ENCODE data around the gene STPG1. TPM values are rescaled to one million over a fixed set of nuclear protein-coding genes. Genes with fewer than 3 reads are reported as not detected.

The STPG1 gene
- total RNA-seq, 1 donor from 2014 or later, result 1.9 TPM

- DNase-seq, result no peak
Measured at GRCh38 chr1:24392982-24393650, 20.5 kb downstream of the STPG1 start.

GRCh38 chr1:24392604-24392946 lies 21.0 kb downstream of the STPG1 start:
- no peak for DNase-seq

GRCh38 chr1:24391882-24392603 lies 21.5 kb downstream of the STPG1 start:
- DNase-seq, result no peak

DNA sequence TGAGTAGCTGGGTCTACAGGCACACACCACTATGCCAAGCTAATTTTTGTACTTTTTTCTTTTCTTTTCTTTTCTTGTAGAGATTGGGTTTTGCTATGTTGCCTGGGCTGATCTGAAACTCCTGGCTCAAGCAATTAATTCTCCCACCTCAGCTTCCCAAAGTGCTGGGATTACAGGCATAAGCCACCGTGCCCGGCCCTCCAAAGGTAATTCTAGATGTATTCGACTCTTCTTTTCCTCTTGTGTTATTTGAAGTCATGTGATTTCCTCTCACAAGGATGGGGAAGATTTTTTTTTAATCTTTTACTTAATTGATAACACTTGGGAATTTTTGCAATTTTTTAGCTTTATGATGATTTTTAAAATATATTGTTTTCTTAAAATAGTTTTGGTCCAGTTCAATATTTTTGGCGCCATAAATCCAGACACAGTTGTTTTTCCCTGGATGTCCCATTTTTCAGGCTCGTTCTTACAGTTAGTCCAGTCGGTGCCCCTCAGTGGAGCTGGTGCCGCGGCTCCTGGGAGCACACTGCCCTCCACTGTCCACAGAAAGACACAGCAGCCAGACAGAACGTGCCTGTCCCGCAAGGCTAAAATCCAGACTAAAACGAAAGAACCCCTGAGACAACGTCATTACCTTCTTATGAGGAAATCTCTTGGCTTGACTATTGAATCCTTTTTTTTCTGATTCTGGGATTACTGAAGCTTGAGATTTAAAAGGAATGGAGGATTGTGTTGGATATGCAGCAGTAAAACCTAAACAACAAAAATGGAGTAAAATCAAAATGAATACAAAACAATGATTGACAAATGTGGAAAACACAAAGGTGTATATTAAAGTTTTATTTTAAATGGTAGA lies 22.4 kb downstream of the STPG1 start:
- DNase-seq, result peak; percentile 64

DNA sequence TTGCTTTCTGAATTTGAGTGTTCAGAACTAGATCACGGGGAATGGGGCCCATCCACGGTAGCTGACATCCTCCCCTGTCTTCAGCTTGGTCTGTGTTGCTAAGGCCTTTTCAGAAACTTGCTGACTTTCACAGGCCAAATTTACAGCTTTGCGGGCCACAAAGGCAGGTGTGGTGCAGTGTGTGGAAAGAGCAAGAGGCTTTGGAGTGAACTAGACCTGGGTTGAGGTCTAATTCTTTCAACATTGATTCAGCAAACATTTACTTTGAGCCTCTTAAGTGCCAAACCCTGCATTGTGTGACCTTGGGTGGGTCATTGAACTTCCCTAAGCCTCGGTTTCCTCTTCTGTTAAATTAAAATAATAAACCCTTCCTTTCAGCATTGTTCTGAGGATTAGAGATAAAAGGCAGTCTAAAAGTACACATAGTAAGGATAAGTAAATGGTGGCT lies 24.3 kb downstream of the STPG1 start:
- DNase-seq, result no peak

GRCh38 chr1:24388331-24388885 lies 25.2 kb downstream of the STPG1 start:
- no peak for DNase-seq

DNA sequence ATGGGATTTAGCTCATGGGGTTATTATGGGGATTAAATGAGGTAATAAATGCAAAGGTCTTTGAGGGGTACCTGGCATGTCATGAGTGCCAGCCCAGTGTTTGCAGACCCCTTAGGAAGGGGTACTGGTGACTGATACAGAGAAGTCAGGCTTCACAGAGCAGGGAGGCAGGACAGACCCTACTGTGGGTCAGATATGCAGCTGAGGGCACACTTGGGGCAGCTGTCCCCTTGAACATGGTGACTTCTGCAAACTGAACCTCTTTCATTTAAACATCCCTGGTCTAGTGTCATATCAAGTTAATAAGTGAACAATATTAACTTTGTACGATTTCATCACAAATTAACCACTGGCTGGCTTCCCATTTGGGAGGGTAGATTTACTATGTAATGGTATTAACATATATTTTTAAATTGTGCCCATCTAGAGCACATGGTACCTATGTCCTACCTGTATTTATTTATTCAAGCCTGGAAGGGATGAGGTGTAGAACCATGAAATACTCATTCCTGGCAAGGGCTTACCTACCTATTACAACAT lies 25.9 kb downstream of the STPG1 start:
- DNase-seq, result no peak

DNA sequence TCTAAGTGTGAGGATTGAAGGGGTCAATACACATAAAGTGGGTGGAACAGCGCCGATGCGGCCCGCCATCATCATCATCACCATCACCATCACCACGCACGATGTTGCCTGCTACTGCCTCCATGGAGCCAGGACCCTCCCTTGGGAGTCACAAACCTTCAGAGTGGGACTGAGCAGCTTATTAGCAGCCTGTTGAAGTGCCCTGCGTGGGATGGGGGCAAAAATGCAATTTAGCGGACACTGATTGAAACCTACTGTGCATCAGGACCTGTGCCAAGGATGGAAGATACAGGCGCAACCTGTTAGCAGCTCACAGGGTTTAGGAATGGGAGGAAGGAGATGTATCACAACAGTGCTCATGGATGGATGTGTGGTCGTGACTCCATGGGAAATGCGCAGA lies 26.7 kb downstream of the STPG1 start:
- DNase-seq, result no peak

- DNase-seq, result no peak
Measured at GRCh38 chr1:24386241-24386640, 27.3 kb downstream of the STPG1 start.

DNA sequence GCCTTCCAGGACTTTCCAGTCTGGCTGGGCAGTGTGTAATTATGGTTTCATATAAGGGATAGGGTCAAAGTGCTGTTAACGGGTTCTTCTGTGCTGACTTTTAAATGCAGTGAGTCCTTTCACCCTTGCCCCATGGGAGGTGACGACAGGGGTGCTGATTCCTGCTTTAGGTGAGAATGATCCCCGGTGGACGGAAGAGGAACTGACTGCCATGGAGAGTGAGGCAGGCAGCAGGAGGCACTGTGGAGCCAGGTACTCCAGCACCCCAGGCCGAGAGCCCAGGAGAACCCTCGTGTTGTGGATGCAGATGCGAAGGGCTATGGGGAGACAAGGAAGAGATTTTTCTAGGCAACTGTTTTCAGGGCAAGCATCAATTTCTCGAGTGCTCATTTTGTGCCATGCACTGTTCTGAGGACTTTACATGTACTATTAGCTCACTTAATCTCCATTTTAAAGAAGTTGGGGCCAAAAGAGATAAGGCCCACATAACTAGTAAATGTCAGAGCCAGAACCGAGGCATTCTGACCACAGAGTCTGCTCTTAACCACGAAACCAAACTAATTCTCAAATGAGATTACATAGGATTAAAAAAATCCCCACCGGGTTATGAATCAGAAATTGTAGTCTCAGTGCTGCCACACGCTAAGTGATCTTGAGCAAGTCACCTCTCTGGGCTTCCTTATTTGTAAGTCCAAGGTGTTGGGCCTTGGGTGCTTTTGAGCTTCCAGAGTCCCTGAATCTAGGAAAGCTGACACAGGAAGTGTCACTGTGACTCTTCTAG lies 28.2 kb downstream of the STPG1 start:
- DNase-seq, result no peak

DNA sequence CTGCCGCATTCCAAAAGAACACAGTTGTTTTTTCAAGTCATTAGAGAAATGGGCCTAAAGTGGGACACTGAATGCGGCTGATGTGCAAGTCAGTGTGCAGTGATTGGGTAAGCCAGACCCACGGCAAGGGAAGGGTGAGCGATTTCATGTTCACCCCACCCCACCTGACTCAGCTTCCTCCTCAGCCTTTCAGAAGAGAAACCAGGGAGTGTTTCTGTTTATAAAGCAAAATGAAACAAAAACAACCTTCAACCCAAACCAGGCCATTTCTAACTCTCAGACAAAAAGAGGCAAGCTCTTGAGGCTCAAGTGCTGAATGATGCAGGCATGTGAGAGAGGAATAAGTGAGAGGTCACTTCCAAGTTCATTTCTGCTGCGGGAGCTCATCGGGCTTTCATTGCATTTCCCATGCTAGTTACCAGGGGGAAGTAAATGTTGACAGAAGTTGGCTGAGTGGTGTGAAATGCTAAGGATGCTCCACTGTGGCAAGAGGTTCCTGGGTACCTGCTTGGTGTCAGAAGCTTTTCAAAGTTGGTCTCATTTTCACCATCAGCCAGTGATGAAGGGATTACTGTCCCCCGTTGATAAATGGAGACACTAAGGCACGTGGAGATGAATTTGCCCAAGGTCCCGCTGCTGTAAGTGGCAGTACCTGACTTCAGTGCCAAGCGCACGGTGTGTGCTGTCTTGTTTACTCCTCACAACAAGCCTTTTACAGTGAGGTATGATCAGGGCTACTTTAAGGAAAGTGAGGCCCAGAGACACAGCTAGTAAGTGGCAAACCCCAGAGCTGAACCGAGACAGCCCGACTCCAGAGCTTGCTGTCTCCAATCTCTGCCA lies 29.1 kb downstream of the STPG1 start:
- DNase-seq, result no peak

GRCh38 chr1:24383381-24383940 lies 30.1 kb downstream of the STPG1 start:
- DNase-seq, result no peak

DNA sequence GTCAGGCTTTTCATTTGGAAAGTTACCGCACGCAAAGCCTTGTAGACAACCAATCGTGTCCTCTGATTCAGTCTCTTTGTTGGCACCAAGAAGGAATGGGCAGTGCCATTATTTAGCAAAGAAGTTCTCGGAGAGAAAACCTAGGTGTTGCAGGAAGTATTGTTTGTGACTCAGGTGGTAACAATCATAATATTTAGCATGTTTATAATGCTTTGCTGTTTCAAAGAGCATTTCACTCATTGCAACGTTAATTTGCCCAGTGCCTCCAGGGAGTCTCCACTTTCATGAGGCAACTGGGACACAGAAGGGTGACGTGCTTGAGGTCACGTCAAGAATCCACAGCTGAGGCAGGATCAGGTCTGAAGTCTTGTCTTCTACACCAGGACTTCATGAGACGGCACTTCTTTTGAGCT lies 31.4 kb downstream of the STPG1 start:
- no peak for DNase-seq

GRCh38 chr1:24381256-24381655 lies 32.3 kb downstream of the STPG1 start:
- DNase-seq, result no peak

DNA sequence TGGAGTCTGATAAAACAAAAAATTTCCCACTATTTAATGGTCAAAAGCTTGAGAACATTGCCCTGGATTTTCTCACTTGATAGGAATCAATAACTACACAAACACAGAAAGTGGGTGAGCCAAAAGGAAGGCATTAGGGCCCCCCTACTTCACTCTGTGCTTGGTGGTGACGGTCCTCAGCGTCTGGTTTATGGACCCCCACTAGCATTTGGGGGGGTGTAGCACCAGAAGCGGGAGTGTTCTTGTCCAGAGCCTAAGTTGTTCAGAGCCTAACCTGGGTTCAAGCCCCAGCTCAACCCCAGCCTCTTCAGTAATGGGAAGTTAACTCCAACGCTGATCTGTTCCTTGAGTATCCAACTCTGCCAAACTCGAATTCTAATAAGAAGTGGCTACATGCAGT lies 33.1 kb downstream of the STPG1 start:
- DNase-seq, result no peak

DNA sequence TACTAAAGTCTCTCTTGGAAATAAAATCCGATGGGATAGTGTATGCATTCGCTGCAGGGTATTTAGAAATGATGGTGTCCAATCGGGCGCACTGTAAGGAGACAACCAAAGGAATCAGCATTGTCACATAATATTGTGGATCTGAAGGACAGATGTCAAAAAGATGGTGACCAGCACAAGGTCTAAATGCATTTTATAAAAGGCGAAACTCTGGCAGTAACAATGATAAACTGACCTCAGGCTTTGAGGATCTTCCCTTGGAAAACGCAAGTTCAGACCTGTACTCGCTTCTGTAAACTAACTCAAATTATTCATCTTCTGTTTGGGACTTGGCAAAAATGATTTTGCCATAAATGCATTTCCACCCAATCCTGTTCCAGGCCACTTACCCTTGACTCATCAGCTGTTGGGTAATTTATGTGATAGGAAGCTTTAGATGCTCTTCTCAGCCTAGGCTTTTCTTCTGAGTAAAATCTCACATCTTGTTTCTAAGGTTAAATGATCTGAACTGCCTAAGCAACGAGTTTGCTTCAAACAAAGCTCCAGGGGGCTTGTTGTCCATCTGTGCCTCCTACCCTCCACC lies 33.8 kb downstream of the STPG1 start:
- no peak for DNase-seq

GRCh38 chr1:24374891-24375786 lies 38.4 kb downstream of the STPG1 start:
- DNase-seq, result no peak

- no peak for DNase-seq
Measured at GRCh38 chr1:24373710-24374109, 39.9 kb downstream of the STPG1 start.

DNA sequence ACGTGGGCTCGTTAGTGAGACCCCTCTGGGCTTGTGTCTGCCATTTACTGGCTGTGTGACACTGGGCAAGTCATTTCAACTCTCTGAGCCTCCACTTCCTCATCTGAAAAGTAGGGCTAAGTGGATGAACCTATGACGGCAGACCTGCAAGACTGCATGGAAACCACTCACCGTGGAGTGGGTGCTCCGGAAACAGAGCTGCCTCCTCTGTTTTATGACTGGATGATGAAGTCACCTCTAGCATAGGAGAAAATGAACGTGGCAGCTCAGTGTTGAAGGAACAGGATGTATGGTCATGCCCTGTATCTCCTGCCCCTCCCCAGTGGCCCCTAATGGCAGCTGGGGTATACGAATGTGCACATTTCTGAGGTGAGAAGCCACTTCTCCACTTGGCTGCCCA lies 40.5 kb downstream of the STPG1 start:
- DNase-seq, result no peak
